LNCAP (cell line): ENCODE measurements around the gene SIGLEC6.

ENCODE experiments used
- TF ChIP-seq, protein P1 (sequence below): fragments of 450-650 bp; IDR thresholded peaks from 2 replicates; pipeline ENCODE4 v1.5.1; 2017; ENCODE audit warnings: mild to moderate bottlenecking

SIGLEC6 gene

DNA sequence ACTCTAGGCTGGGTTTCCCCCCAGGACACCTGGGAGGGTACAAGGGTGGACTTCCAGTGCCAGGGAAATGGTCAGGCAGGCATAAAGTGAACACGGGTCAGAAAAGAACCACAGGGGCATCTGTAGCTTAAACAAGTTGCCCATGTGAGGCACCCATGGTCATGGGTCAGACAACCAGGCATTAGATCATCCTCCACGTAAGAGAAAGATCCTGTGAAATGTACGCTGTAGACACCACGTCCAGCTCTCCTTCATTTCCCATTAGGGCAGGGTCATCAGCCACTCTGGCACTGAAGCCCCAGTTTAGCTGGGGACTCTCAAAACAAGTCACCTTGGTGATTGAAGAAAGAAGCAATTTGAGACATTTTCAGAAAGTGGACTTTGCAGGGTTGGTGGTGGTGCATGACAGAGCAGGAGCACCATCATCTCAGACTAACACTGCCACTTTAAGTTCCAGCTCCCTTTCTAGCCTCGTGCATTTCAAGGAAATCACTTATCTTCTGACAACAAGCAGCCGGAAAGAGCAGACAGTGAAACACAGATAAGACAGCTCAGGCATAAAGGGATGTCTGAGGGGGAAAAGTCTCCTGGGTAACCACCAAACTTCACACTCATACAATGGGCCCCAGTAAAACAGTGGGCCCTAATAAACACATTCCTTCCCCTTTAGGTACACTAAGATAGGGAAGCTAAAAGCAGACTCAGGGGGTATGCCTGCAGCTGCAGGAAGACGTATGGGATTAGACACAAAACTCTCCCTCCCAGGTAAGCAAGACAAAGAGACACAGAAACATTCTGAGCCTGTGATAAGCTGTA, 16.1 kb upstream of the SIGLEC6 start:
- TF ChIP-seq, protein P1, sequence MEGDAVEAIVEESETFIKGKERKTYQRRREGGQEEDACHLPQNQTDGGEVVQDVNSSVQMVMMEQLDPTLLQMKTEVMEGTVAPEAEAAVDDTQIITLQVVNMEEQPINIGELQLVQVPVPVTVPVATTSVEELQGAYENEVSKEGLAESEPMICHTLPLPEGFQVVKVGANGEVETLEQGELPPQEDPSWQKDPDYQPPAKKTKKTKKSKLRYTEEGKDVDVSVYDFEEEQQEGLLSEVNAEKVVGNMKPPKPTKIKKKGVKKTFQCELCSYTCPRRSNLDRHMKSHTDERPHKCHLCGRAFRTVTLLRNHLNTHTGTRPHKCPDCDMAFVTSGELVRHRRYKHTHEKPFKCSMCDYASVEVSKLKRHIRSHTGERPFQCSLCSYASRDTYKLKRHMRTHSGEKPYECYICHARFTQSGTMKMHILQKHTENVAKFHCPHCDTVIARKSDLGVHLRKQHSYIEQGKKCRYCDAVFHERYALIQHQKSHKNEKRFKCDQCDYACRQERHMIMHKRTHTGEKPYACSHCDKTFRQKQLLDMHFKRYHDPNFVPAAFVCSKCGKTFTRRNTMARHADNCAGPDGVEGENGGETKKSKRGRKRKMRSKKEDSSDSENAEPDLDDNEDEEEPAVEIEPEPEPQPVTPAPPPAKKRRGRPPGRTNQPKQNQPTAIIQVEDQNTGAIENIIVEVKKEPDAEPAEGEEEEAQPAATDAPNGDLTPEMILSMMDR, result no peak

DNA sequence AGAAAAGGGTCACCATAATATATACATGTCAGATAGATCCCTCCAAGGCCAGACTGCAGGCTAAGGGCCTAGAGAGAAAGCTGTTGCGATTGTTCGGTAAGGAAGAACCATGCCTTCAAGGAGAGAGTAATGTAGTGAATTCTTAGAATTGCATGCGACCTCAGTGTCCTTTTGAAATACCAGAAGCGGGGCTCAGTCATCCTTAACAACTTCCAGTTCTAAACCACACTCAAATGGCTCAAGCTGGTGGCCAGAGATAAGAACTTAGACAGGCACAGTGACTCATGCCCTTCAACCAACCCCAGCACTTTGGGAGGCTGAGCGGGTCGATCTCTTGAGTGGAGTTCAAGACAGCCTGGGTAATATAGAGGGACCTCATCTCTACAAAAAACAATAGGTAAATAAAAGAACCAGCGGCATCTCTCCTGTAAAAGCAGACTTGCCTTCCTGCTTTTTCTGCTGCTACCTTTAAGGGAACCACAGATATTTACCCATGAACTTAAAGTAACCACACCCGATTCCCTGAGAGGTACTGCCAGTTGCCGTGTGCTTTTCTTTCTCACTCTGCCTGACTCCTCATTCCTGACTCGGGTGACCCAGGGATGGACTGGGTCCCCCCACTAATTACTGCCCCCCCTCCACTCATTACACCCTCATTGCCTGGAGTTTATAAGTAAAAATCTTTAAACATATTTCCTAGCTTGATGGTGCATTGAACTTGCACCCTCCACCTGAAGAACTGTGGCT, 15.4 kb upstream of the SIGLEC6 start:
- TF ChIP-seq, protein P1, result no peak

GRCh38 chr19:51546107-51546649, 14.7 kb upstream of the SIGLEC6 start:
- TF ChIP-seq, protein P1, result no peak

- TF ChIP-seq, protein P1, result no peak
These were observed 12.6 kb upstream of the SIGLEC6 start for GRCh38 chr19:51544038-51544437.

DNA sequence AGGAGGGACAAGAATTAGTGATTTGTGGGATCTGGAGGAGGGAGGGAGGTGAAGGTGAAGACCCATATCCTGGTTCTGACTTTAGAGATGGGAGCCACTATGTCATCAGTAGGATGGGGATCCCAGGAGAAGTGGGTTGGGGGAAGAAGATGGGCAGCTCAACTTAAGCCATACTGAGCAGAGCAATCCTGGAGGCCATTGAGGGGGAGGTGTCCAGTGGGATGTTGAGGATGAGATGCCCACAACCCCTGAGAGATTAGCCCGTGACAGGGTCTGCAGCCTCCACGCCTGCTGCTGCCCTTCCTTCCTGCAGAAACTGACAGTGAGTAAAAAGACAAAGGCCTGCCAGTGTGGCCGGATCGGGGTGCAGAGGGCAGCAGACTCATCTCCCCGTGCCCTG, 11.2 kb upstream of the SIGLEC6 start:
- TF ChIP-seq, protein P1, result no peak

DNA sequence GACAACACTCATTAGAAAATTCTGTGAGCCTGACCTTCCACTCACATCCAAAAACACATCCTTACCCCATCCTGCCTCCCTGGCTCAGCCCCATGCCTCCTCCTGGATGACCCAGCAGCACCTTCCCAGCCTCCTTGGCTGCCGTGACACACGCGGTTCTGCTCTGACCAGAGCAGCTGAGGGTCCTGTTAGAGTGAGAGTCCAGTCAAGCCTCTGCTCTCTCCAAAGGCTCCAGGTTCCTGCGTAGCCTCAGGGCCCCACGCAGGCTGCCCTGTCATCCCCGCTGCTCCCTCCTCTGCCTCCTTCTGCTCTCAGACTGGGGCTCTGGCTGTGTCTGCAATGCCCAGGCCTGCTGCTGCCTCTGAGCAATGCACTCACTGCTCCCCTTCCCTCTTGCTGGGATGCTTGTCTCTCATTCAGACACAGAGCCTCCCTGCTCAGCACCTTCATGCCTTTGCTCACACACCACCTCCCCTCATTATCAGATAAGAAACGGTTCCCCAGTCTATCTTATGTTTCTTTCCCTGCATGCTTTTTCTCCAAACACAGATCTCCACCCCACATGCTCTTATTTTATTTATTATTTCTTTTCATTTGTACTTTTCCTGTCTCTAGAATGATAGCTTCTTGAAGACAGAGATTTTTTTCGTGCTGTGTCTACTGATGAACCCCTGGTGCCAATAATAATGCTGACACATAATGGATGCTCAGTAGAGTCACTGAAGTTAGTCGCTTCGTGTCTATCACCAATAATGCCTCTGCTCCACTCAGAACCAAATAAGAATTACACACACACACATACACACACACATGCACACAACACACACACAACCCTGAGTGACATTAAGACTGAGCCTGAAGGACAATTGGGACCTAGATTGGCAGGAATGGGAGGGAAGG, 10.2 kb upstream of the SIGLEC6 start:
- TF ChIP-seq, protein P1, result no peak

DNA sequence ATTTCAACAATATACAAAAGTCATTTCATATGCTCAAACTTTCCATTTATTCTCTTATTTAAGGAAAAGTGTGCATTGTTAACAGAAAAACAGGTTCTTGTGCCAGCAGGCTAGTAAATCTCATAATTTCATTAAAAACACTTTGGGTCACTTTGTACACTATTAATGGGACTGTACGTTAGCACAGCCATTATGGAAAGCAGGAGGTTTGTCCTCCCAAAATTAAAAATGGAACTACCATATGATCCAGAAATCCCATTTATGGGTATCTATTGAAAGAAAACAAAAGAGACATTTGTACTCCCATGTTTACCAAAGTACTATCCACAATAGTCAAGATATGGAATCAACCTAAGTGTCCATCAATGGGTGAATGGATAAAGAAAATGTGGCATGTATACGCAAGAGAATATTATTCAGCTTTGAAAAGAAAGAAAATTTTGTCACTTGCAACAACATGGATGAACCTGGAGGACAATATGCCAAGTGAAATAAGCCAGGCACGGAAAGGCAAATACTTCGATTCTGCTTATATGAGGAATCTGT, 8.4 kb upstream of the SIGLEC6 start:
- TF ChIP-seq, protein P1, result no peak
